ENCODE measurements around the gene IPMK.
A peak's percentile ranks its signal among the peaks of the same experiment; 100 is the strongest.
"Not testable (repeated sequence)": the region's sequence is repeated elsewhere in the genome, so short reads cannot be mapped to it uniquely, and the experiment has no call there.

The IPMK gene

DNA sequence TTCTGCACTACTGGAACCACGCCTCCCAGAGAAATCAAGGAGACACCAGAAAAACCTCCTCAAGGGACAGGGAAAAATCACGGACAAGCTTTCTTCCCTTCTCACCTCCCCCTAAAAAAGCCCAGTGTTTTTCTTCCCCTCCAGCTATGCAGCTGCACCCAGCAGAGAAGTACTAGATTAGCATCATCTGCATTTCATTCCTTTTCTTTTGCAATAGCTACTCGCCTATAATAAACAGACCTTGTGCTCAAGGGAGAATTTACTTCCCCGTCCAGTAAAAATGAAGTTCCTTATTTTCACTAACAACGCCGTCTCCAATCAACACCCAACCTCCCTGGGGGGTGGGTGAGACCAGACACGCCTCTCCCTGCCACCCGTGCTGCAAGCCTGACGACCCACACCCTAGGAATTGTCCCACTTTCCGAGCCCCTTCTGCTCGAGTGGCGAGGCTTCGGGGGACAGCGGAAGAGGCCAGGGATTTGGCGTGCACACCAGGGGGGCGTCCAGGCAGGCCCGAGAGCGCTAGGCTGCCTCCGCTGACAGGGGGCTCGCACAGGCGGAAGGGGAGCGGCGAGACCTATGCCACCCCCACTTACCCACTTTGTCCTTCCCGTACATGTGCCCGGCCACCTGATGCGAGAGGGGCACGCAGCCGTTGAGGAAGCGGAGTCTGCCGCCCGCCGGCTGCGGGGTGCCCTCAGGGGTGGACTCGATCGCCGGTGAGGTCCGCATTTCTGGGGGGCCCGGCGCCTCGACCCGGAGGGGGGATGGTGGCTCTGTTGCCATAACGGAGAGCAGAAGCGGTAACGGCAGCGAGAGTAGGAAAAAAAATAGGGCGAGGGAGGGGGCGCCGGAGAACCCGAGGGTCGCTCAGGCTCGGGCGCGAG, 625 bp downstream of the IPMK start:
- peak; percentile 44 to 61 for DNase-seq

- DNase-seq = peak in 1 of 2 donors; percentile 45
These were observed 1.5 kb downstream of the IPMK start for GRCh38 chr10:58266003-58266825.

DNA sequence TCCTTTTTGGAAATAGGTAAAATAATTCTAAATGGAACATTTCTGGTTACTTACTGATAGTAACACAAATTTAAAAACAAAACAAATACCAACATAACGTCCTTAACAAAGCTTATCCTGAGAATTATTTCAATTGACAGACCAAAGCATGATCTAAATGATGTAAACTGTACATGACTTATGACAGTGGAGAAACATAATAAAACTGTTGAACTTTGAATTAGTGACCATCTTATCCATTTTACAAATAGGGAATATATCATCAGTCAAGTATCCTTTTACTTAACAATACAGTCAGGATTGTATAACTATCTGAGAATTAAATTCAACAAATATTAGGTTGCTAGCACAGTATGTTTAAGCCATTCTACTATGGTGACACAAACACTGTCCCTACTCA, 2.4 kb downstream of the IPMK start:
- DNase-seq = no peak

GRCh38 chr10:58264780-58265179, 2.9 kb downstream of the IPMK start:
- DNase-seq = no peak

DNA sequence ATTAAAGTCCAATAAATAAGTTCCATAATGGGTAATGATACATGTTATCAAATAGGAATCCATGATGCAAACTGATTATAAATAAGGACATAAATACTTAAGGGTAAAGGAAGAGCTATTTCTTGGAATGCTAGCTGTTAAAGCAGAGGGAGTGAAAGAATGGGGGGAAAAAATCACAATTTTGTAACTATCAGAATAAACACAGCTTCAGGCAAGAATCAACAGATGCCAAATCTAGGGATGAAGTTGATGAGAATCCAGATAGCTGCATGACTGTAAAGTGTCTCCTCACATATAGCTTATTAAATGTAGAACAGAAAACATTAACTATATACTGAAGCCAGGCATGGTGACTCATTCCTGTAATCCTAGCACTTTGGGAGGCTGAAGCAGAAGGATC, 4.9 kb downstream of the IPMK start:
- no peak for DNase-seq

GRCh38 chr10:58260334-58260733, 7.4 kb downstream of the IPMK start:
- DNase-seq = no peak

GRCh38 chr10:58258977-58259692, 8.6 kb downstream of the IPMK start:
- DNase-seq = no peak

GRCh38 chr10:58256013-58256780, 11.5 kb downstream of the IPMK start:
- not testable (repeated sequence) for DNase-seq

- DNase-seq = no peak
These were observed 13.1 kb downstream of the IPMK start for GRCh38 chr10:58254644-58255043.

- DNase-seq = no peak
These were observed 14.5 kb downstream of the IPMK start for GRCh38 chr10:58253184-58253583.

GRCh38 chr10:58244666-58245065, 23.0 kb downstream of the IPMK start:
- DNase-seq = not testable (repeated sequence)

GRCh38 chr10:58244242-58244641, 23.5 kb downstream of the IPMK start:
- DNase-seq = not testable (repeated sequence)

DNA sequence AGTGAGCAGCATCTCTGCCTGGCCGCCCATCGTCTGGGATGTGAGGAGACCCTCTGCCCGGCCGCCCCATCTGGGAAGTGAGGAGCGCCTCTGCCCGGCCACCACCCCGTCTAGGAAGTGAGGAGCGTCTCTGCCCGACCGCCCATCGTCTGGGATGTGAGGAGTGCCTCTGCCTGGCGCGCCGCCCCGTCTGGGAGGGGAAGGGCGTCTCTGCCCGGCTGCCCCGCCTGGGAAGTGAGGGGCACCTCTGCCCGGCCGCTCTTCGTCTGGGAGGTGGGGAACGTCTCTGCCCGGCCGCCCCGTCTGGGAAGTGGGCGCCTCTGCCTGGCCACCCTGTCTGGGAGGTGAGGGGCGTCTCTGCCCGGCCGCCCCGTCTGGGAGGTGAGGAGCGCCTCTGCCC, 23.9 kb downstream of the IPMK start:
- not testable (repeated sequence) for DNase-seq

GRCh38 chr10:58243269-58243668, 24.4 kb downstream of the IPMK start:
- DNase-seq = no peak

- DNase-seq = no peak
These were observed 26.3 kb downstream of the IPMK start for GRCh38 chr10:58241346-58241745.

GRCh38 chr10:58240531-58240930, 27.2 kb downstream of the IPMK start:
- DNase-seq = no peak

DNA sequence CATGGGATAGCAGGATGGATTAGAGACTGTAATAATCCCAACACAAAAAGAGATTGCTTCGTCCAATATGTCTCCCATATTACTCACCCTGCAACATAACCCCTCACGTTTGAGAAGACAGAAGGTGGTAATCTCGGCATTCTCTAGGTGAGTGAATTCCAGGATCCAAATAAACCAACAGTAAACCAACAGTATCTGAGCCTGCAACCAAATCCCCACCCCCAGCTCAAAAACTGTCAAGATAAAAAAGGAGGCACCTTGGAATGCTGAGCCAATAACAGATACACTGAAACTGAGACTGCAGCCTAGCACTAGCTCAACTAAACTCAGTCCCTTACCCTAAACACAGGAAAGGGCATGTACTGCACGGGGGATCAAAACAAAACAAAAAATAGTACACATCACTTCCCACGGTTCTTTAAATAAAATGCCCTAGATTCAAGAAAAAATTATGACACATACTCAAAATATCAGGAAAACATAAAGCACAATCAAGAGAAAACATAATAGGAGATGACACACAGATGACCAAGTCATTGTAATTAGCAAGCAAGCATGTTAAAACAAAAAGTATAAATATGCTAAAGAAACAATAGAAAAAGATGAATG, 28.0 kb downstream of the IPMK start:
- DNase-seq = no peak

DNA sequence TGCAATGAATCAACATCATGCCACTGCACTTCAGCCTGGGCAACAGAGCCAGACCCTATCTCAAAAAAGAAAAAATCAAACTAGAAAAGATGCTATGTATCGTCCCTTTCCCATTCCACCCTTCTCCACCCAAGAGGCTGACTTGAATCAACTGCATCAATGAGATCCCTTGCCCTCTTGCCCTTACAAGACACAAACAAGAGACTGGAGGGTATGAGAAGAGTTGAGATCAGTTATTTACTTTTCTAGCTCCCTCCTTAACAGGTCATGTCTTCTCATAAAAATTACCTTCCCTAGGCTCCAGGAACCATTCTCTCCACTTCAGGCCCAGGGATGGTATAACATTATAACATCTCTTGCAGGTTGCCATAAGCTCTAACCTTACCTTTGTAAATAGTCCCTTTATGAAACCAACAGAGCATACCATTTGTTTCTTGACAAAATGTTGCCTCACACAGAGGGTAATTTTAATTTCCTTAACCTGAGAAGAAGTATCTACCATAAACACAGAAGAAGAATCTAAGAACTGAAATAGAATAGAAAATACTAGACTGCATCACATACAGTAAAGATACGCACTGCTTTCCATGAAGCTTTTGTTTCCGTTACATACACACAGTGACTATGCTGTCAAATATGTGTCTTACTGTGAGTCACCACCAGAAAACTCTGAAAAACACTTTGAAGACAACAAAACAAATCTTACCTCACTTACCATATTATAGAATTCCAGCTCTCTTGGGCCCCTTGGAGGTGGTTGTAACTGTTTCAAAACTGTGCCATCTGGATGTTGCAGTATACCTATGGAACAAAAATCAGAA, 30.5 kb downstream of the IPMK start:
- DNase-seq = no peak

DNA sequence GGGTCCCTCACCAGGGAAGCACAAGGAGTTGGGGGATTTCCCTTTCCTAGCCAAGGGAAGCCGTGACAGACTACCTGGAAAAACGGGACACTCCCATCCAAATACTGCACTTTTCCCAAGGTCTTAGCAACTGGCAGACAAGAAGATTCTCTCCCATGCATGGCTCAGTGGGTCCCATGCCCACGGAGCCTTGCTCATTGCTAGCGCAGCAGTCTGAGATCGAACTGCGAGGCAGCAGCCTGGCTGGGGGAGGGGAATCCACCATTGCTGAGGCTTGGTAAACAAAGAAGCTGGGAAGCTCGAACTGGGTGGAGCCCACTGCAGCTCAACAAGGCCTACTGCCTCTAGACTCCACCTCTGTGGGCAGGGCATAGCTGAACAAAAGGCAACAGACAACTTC, 37.8 kb downstream of the IPMK start:
- not testable (repeated sequence) for DNase-seq

GRCh38 chr10:58225654-58226053, 42.0 kb downstream of the IPMK start:
- no peak for DNase-seq

Measured in bone marrow (tissue), 2 donors.